ENCODE measurements around the gene L3MBTL4. TPM values are rescaled to one million over a fixed set of nuclear protein-coding genes. Genes with fewer than 3 reads are reported as not detected.
"Not testable (repeated sequence)": the region's sequence is repeated elsewhere in the genome, so short reads cannot be mapped to it uniquely, and the experiment has no call there.

Gene L3MBTL4
- total RNA-seq, 2 experiments from 2014 or later, result 0.05 TPM; not detected in 1

- no peaks in the 10 kb centered on the region for H3K36me3 Mint-ChIP-seq
- DNase-seq, result no peak
- CTCF ChIA-PET, result no interaction called here
- ATAC-seq, result no peak
- H3K9me3 Mint-ChIP-seq (ENCODE audit: low read depth), result peaks cover 12% of the 10 kb centered on the region
- H3K27ac Mint-ChIP-seq, result no peak overlapping the region
- H3K4me3 Mint-ChIP-seq, result no peak overlapping the region
- no peaks in the 10 kb centered on the region for H3K4me1 Mint-ChIP-seq
- no peaks in the 10 kb centered on the region for H3K27me3 Mint-ChIP-seq
Measured at GRCh38 chr18:6397931-6398566, 16.7 kb downstream of the L3MBTL4 start.

DNA sequence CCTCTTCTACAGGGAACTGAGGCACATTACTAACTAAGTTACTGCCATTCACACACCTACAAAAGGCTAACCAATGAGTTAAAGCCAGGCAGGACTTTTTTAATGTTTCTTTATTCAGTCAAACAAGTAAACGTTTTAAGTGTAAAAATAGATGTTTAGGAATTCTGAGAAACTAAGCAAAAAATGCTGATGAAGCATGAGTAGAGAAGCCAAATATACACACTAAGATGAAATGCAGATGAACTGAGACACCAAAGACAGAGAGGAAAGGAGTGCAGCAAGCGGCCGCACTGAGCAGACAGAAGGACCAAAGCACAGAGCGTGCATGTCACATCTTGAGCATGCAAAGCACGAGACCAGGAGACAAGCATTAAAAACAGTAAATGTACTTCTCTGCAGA lies 17.9 kb downstream of the L3MBTL4 start:
- no peak for DNase-seq
- H3K27me3 Mint-ChIP-seq, result no peaks in the 10 kb centered on the region
- ATAC-seq, result no peak
- H3K27ac Mint-ChIP-seq, result no peak overlapping the region
- H3K4me3 Mint-ChIP-seq, result no peak overlapping the region
- no peaks in the 10 kb centered on the region for H3K4me1 Mint-ChIP-seq
- peaks cover 15% of the 10 kb centered on the region for H3K9me3 Mint-ChIP-seq (ENCODE audit: low read depth)
- CTCF ChIA-PET, result no interaction called here
- H3K36me3 Mint-ChIP-seq, result no peaks in the 10 kb centered on the region

DNA sequence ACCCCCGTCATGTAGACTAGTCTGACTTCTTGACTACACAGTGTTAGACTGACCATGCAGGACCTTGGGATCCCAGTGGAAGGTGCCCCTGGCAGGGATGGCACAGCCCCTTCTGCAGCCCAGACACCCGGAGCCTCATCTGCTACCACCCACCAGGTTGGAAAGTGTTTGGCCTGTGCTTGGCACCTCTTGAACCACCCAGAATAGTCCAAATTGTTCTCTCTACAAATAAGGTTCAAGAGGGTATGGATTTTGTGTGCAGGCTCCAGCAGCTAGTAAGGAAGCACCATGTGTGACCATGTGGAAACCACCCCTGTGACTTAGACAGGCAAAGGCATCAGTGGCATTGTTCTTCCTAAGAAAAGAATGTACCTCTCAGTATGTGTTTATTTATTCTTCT lies 18.4 kb downstream of the L3MBTL4 start:
- Mint-ChIP-seq H3K9me3 (ENCODE audit: low read depth) (peaks cover 14% of the 10 kb centered on the region), H3K36me3 (no peaks in the 10 kb centered on the region), H3K27ac (no peak overlapping the region), H3K27me3 (no peaks in the 10 kb centered on the region), H3K4me1 (no peaks in the 10 kb centered on the region), H3K4me3 (no peak overlapping the region)
- DNase-seq (no peak), ATAC-seq (no peak)
- CTCF ChIA-PET, result no interaction called here

DNA sequence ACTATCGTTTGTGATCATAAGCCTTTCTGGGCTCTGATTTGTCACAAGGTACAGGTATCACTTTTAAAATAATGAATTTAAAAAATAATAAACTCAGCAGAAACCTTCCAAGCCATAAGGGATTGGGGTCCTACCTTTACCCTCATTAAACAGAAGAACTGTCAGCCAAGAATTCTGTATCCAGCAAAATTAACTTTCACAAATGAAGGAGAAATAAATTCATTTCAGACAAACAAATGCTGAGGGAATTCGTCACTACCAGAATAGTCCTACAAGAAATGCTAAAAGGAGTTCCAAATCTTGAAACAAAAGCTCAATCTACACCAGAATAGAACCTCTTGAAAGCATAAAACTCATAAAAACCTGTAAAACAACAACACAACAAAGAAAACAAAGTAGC lies 25.7 kb downstream of the L3MBTL4 start:
- Mint-ChIP-seq H3K36me3 (no peaks in the 10 kb centered on the region), H3K4me3 (no peak overlapping the region), H3K27me3 (no peaks in the 10 kb centered on the region), H3K9me3 (ENCODE audit: low read depth) (peaks cover 10% of the 10 kb centered on the region), H3K4me1 (no peaks in the 10 kb centered on the region), H3K27ac (no peak overlapping the region)
- CTCF ChIA-PET, result no interaction called here
- ATAC-seq (no peak), DNase-seq (no peak)

- no peak overlapping the region for H3K27ac Mint-ChIP-seq
- no peak for DNase-seq
- no peaks in the 10 kb centered on the region for H3K27me3 Mint-ChIP-seq
- H3K9me3 Mint-ChIP-seq (ENCODE audit: low read depth), result peaks cover 4% of the 10 kb centered on the region
- CTCF ChIA-PET, result no interaction called here
- ATAC-seq, result no peak
- no peaks in the 10 kb centered on the region for H3K36me3 Mint-ChIP-seq
- H3K4me3 Mint-ChIP-seq, result no peak overlapping the region
- H3K4me1 Mint-ChIP-seq, result no peaks in the 10 kb centered on the region
Measured at GRCh38 chr18:6382963-6383362, 31.7 kb downstream of the L3MBTL4 start.

DNA sequence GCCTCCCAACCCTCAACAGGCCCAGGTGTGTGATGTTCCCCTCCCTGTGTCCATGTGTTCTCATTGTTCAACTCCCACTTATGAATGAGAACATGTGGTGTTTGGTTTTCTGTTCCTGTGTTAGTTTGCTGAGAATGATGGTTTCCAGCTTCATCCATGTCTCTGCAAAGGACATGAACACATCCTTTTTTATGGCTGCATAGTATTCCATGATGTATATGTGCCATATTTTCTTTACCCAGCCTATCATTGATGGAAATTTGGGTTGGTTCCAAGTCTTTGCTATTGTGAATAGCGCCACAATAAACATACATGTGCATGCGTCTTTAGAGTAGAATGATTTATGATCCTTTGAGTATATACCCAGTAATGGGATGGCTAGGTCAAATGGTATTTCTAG lies 37.2 kb downstream of the L3MBTL4 start:
- H3K27me3 Mint-ChIP-seq, DNase-seq, H3K27ac Mint-ChIP-seq, H3K4me3 Mint-ChIP-seq, H3K36me3 Mint-ChIP-seq, ATAC-seq, H3K4me1 Mint-ChIP-seq, CTCF ChIA-PET: not testable (repeated sequence)
- H3K9me3 Mint-ChIP-seq (ENCODE audit: low read depth), result peaks cover 10% of the 10 kb centered on the region

DNA sequence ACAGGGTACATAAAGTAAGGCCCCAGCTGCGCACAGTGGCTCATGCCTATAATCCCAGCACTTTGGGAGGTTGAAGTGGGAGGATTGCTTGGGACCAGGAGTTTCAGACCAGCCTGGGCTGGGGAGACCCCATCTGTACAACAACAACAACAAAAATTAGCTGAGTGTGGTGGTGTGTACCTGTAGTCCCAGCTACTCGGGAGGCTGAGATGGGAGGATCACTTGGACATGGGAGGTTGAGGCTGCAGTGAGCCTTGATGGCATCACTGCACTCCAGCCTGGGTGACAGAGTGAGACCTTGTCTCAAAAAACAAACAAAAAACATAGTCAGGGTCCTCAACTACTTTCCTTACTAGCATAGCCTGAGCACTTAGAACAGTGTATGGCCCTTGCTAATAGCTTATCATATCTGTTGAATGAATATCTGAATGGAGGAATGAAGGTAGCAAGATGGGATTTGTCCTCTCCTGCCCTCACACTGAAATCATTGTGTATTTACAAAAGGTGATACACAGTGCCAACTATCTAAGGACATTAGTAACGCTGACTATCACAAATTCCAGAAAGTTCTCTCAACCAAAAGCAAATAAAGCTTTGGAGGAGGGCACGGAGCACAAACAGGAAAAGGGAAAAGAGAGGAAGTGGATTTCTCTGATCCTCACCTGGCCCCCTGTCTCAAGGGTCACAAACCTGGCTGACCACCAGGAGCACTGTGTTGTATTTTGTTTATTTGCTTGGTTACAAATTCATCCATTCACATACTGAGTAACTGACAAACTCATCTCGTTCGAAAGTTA lies 38.1 kb downstream of the L3MBTL4 start:
- Mint-ChIP-seq H3K9me3 (ENCODE audit: low read depth) (peaks cover 10% of the 10 kb centered on the region), H3K4me1 (no peaks in the 10 kb centered on the region), H3K36me3 (no peaks in the 10 kb centered on the region), H3K27me3 (no peaks in the 10 kb centered on the region), H3K27ac (no peak overlapping the region), H3K4me3 (no peak overlapping the region)
- DNase-seq, result no peak
- ATAC-seq, result no peak
- CTCF ChIA-PET, result no interaction called here

- DNase-seq (no peak), ATAC-seq (no peak)
- Mint-ChIP-seq H3K4me3 (no peak overlapping the region), H3K4me1 (no peaks in the 10 kb centered on the region), H3K27me3 (no peaks in the 10 kb centered on the region), H3K36me3 (no peaks in the 10 kb centered on the region), H3K9me3 (ENCODE audit: low read depth) (peaks cover 6% of the 10 kb centered on the region), H3K27ac (no peak overlapping the region)
- CTCF ChIA-PET, result no interaction called here
Measured at GRCh38 chr18:6374935-6375529, 39.7 kb downstream of the L3MBTL4 start.

DNA sequence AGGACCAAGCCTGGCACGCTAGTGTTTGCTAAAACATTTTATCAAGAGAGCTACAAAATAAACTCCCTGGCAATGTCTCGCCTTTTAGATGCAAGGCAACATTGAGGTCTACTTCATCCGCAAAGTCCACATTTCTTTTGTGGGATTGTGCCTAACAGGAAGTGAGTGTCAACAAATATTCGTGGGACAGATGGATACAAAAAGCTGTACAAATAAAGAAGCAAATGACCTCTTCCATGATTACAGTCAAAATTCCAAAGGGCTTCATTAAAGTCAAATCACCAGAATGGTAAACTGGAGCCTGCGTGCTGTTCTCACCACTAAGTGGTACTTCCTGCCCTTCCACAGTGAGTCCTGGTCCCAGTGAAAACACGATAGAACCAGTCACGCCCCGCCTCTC lies 40.4 kb downstream of the L3MBTL4 start:
- ATAC-seq, result no peak
- no peak overlapping the region for H3K4me3 Mint-ChIP-seq
- H3K27me3 Mint-ChIP-seq, result no peaks in the 10 kb centered on the region
- CTCF ChIA-PET, result no interaction called here
- DNase-seq, result no peak
- no peak overlapping the region for H3K27ac Mint-ChIP-seq
- no peaks in the 10 kb centered on the region for H3K36me3 Mint-ChIP-seq
- peaks cover 8% of the 10 kb centered on the region for H3K9me3 Mint-ChIP-seq (ENCODE audit: low read depth)
- no peaks in the 10 kb centered on the region for H3K4me1 Mint-ChIP-seq

GRCh38 chr18:6373187-6373586 lies 41.5 kb downstream of the L3MBTL4 start:
- Mint-ChIP-seq H3K27ac (no peak overlapping the region), H3K4me3 (no peak overlapping the region), H3K27me3 (no peaks in the 10 kb centered on the region), H3K9me3 (ENCODE audit: low read depth) (peaks cover 10% of the 10 kb centered on the region), H3K4me1 (no peaks in the 10 kb centered on the region), H3K36me3 (no peaks in the 10 kb centered on the region)
- CTCF ChIA-PET, result no interaction called here
- no peak for ATAC-seq
- DNase-seq, result no peak

- no peaks in the 10 kb centered on the region for H3K4me1 Mint-ChIP-seq
- no peak overlapping the region for H3K4me3 Mint-ChIP-seq
- CTCF ChIA-PET, result no interaction called here
- H3K9me3 Mint-ChIP-seq (ENCODE audit: low read depth), result peaks cover 18% of the 10 kb centered on the region
- no peaks in the 10 kb centered on the region for H3K36me3 Mint-ChIP-seq
- H3K27me3 Mint-ChIP-seq, result no peaks in the 10 kb centered on the region
- ATAC-seq, result no peak
- no peak for DNase-seq
- H3K27ac Mint-ChIP-seq, result no peak overlapping the region
Measured at GRCh38 chr18:6370886-6371635, 43.6 kb downstream of the L3MBTL4 start.

DNA sequence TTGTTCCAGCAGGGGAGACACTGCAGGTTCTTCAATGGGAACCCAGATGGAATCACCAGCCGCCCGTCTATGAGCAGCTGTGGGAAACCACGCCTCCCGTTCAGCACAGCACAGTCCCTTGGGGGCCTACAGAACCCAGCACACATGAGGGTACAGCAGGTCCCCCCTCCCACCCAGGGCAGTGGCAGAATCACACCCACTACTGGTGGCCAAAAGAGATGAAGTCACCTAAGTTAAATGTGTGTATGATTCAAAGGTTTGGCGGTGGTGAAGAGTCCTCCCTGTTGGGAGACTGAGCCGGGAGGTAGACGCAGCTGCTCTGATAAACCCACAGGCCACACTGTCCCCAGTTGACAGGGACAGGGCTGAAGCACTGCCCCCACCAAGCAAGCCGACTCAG lies 44.3 kb downstream of the L3MBTL4 start:
- no peak for DNase-seq
- no peak overlapping the region for H3K4me3 Mint-ChIP-seq
- CTCF ChIA-PET, result no interaction called here
- H3K27me3 Mint-ChIP-seq, result no peaks in the 10 kb centered on the region
- no peaks in the 10 kb centered on the region for H3K4me1 Mint-ChIP-seq
- ATAC-seq, result no peak
- no peaks in the 10 kb centered on the region for H3K36me3 Mint-ChIP-seq
- peaks cover 18% of the 10 kb centered on the region for H3K9me3 Mint-ChIP-seq (ENCODE audit: low read depth)
- H3K27ac Mint-ChIP-seq, result no peak overlapping the region

DNA sequence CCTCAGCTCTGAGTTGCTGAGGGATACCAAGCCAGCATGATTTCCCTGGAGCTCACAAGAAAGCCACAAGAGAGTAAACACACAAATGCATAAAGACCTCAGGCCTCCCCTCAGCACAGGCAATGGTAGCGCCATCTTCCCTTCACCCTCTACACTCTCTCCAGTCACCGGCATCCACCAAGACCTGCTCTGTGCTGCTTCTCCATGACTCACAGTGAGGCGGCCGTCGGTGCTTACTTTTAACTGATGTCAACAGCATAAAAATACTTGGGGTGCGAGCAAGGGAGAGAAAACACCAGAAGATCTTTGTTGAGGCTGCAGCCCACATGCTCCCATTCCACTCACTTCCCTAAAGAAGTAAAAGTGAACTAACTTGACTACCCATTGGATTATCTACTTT lies 46.7 kb downstream of the L3MBTL4 start:
- H3K4me1 Mint-ChIP-seq, result no peaks in the 10 kb centered on the region
- no peak for DNase-seq
- H3K4me3 Mint-ChIP-seq, result no peak overlapping the region
- peaks cover 15% of the 10 kb centered on the region for H3K9me3 Mint-ChIP-seq (ENCODE audit: low read depth)
- H3K27me3 Mint-ChIP-seq, result no peaks in the 10 kb centered on the region
- ATAC-seq, result no peak
- H3K36me3 Mint-ChIP-seq, result no peaks in the 10 kb centered on the region
- H3K27ac Mint-ChIP-seq, result no peak overlapping the region
- CTCF ChIA-PET, result no interaction called here

DNA sequence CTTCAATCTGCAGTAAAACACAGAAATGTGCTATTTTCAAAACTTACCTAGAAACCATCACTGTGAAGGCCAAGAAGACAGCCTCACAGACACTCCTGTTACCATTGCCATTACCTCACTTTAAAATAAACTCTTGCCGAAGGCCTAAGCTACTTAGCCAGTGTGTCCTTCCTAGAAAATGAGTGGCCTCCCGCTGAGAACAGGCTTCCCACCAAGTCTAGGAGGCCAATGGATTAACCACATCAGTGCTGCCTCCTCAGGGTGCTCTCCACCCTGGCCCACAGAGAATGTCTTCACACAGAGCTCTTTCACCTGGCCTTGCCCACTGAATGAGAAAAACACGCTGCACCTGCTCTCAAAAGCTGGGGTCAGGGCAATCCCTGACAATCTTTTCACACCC lies 47.5 kb downstream of the L3MBTL4 start:
- H3K4me3 Mint-ChIP-seq, result no peak overlapping the region
- no peaks in the 10 kb centered on the region for H3K4me1 Mint-ChIP-seq
- CTCF ChIA-PET, result no interaction called here
- H3K9me3 Mint-ChIP-seq (ENCODE audit: low read depth), result peaks cover 15% of the 10 kb centered on the region
- ATAC-seq, result no peak
- no peaks in the 10 kb centered on the region for H3K27me3 Mint-ChIP-seq
- no peak overlapping the region for H3K27ac Mint-ChIP-seq
- no peaks in the 10 kb centered on the region for H3K36me3 Mint-ChIP-seq
- DNase-seq, result no peak

All from activated CD8-positive, alpha-beta memory T cell treated with anti-CD3 and anti-CD28 coated beads, Interleukin-2, amount 10 ng/mL, durations not matched to agents 7 days and 5 days (primary cell).